Inferior parietal cortex (tissue), 1 donor: Measurements from ENCODE around the gene SLC4A1AP.
A peak's percentile ranks its signal among the peaks of the same experiment; 100 is the strongest.
"Not testable (repeated sequence)": the region's sequence is repeated elsewhere in the genome, so short reads cannot be mapped to it uniquely, and the experiment has no call there.

Source experiments
- DNase-seq: peaks from one replicate; pipeline ENCODE4 v3.0.0-alpha.2; 2016; ENCODE audit errors: extremely low spot score

Gene SLC4A1AP

GRCh38 chr2:27651056-27651455 is 12.6 kb upstream of the SLC4A1AP start:
- DNase-seq: no peak

DNA sequence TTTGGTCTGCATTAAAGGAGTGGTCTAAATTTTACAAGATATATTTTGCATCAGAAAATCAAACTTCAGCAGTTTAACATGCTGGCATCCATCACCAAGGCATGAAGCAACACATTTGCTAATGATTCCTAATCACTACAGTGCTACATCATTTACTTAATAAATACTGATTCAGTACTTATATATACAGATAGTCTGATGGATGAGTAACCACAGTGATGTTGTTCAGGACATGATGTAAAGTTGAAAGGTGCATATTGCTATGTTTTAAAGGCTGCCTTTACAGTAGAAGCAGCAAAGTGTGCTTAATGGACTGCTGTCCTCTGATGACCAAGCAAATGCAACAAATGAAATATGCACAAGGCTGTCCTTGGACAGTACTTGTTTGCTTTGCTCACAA is 11.3 kb upstream of the SLC4A1AP start:
- DNase-seq: no peak

- DNase-seq: no peak
These were observed 10.9 kb upstream of the SLC4A1AP start for GRCh38 chr2:27652790-27653189.

DNA sequence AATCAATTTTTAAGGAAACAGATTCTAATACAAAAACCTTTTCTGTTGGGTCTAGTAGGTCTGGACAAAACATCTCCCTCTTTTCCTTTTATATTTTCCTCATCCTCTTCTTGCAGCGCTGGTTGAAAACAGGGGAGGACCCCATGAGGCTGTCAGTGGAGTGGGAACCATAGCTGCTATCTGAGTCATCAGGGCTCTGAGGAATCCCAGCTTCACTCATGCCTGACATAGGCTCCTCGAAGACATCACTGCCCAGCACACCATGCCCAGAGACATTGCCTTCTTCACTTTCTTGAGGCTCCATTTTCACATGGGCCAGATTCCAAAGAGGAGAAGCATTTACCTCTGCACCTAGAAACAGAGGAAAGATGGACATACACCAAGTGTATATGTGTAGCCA is 10.3 kb upstream of the SLC4A1AP start:
- DNase-seq: no peak

GRCh38 chr2:27655155-27655951 is 8.3 kb upstream of the SLC4A1AP start:
- no peak for DNase-seq

- no peak for DNase-seq
These were observed 2.3 kb upstream of the SLC4A1AP start for GRCh38 chr2:27661371-27661770.

- no peak for DNase-seq
These were observed 475 bp downstream of the SLC4A1AP start for GRCh38 chr2:27664154-27664574.

DNA sequence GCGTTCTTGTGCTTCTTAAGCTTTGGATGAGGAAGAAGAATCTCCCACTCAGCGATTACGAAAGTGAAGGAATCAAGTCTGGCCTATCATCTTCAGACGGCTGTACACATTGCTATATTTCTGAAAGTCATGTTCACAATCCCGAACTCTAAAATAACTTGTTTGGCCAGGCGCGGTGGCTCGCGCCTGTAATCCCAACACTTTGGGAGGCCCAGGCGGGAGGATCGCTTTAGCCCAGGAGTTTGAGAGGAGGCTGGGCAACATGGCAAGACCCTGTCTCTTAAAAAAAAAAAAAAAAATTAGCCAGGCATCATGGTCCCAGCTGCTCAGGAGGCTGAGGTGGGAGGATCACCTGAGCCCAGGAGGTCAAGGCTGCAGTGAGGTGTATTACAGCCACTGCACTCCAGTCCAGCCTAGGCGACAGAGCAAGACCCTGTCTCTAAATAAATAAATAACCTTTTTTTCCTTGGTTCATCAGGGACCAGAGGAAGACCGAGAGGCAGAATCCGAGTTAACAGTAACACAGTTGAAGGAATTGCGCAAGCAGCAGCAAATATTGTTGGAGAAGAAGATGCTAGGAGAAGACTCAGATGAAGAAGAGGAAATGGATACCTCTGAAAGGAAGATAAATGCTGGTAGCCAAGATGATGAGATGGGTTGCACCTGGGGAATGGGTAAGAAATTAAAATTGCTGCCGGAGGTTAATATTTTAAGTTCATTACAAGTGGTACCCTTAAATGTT is 1.1 kb downstream of the SLC4A1AP start:
- DNase-seq: no peak

DNA sequence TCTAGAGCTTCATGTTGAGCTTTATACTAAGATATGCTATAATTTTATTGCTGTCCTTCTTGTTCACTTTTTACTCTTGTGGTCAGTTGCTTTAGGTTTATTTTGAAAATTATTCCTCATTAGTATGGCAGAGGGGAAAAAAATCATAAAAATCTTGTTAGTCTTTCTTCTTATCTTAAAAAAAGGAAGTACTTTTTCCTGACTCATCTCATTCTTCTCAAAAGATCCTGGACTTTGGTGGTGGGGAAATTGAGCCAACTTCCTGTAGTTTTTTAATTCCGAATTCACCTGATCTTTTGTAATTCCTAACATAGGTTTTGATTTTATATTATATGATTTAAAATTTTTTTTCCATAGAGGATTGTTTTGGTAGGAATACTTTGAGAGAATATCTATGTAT is 3.8 kb downstream of the SLC4A1AP start:
- DNase-seq: no peak

GRCh38 chr2:27671235-27671634 is 7.5 kb downstream of the SLC4A1AP start:
- no peak for DNase-seq

DNA sequence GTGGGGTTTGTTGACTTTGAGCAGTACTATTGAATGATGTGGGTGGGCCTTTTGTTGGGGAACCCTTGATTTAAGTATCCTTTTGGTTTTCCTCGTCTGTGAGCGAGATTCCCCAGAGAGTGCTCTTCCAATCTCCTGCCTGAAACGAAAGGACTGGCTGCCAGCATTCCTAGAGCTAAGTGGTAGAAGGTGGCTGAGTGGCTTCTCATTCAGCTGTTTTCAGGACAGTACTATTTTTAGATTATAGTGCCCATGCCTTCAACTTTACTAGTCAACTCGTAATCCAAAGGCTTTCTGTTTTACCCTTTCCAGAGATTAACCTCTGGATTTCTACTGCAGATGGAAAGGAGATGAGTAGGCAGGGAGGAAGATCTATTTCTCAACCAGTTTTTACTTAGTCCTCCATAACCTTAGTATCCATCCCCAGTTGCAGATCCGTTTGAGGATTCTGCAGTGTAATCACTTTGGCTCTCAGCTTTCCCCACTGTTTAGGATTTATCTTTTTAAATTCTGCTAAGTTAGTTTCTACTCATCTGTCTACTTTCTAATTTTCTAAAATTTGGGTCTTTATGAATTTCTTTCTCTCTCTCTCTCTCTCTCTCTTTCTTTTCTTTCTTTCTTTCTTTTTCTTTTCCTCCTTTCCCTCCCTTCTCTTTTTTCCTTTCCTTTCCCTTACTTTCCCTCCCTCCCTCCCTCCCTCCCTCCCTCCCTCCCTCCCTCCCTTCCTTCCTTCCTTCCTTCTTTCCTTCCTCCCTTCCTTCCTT is 9.2 kb downstream of the SLC4A1AP start:
- no peak for DNase-seq

DNA sequence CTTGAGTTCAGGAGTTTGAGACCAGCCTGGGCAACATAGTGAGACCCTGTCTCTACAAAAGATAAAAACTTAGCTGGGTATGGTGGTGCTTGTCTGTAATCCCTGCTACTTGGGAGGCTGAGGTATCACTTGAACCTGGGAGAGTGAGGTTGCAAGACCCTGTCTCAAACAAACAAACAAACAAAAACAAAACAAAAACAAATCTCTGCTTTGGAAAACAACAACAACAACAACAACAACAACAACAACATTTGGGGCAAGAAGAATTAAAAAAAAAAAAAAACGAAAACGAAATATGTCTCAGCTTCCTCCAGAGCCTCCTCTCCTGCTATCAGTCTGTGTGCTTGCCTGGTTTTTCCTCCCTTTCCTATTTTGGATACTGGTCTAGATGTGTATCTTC is 16.9 kb downstream of the SLC4A1AP start:
- DNase-seq: no peak

GRCh38 chr2:27681841-27682240 is 18.2 kb downstream of the SLC4A1AP start:
- DNase-seq: no peak

- DNase-seq: not testable (repeated sequence)
These were observed 18.7 kb downstream of the SLC4A1AP start for GRCh38 chr2:27682334-27682771.

GRCh38 chr2:27683390-27684071 is 19.8 kb downstream of the SLC4A1AP start:
- DNase-seq: peak; percentile 95

DNA sequence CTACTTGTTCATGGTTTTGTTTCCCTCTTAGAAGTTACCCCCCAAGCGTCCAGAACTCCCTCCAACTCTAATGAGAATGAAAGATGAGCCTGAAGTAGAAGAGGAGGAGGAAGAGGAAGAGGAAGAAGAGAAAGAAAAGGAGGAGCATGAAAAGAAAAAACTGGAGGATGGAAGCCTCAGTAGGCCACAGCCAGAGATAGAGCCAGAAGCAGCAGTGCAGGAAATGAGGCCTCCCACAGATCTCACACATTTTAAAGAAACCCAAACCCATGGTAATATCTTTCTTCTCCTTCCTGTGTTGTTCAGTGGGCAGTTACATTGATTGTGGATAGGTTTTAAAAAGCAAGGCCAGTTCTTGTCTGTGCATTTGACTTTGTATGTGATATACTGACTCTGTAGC is 21.3 kb downstream of the SLC4A1AP start:
- not testable (repeated sequence) for DNase-seq

GRCh38 chr2:27685577-27685976 is 21.9 kb downstream of the SLC4A1AP start:
- no peak for DNase-seq

- no peak for DNase-seq
These were observed 23.5 kb downstream of the SLC4A1AP start for GRCh38 chr2:27687232-27687631.

DNA sequence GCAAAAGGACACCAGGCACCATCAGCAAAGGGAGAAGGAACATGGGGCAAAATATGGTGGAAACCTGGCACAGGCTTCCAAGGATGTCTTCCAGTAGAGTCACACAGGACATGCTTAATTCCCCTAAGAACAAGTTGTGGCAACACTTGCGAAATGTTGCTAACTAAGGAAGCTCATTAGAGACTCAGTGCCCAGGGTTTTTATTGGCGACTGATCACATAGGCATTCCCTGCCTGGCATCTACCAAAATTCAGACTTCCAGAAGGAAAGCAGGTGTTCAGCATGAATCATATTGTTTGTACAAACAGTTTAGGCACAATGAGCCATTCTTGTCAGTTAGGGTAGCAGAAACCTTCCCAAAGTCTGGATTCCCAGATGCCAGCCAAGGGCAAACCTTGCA is 25.7 kb downstream of the SLC4A1AP start:
- no peak for DNase-seq

DNA sequence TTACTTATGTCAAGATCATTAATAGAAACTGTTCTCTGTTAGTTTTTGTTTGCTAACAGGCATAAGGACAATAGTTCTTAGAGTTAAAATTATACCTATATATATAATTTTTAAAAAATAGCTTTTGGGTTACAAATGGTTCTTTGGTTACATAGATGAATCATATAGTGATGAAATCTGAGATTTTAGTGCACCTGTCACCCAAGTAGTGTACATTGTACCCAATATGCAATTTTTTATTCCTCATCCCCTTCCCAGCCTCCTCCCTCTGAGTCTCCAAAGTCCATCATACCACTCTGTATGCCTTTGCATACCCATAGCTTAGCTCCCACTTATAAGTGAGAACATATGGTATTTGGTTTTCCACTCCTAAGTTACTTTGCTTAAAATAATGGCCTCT is 26.4 kb downstream of the SLC4A1AP start:
- no peak for DNase-seq

DNA sequence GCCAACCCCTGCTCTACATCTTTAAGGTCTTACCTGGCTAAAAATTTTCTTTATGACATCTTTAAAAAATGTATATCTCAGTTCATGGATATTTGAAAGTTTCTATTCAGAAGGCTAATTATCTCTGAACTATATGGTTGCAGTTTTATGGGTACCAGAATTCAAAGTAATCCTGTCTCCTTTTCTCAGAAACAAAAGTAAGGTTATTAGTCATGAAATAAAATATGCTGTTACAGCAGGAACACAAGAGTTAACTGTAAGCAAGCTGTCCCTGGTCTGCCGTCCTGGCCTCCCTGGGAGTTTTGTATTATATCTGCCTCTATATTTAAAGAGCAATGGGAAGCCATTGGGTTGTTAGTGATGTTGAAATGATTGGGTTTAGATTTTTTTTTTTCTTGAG is 34.0 kb downstream of the SLC4A1AP start:
- DNase-seq: no peak

GRCh38 chr2:27701676-27702075 is 38.0 kb downstream of the SLC4A1AP start:
- no peak for DNase-seq
